CD14-positive monocyte (primary cell): Measurements from ENCODE around the gene ARHGAP20. TPM values are rescaled to one million over a fixed set of nuclear protein-coding genes. Genes with fewer than 3 reads are reported as not detected.

Experiments
- DNase-seq, 3 donors: peaks; one replicate each; pipeline ENCODE4 v3.0.0-alpha.2; 2011 to 2022
- H2AFZ ChIP-seq: 2 replicates; pipeline ENCODE4 v1.6.0; 2012; ENCODE audit warnings: mild to moderate bottlenecking, low read depth, low read length, inconsistent platforms; ENCODE audit not compliant: insufficient read depth, poor library complexity, severe bottlenecking
- H3K27ac ChIP-seq, 2 donors: 1 replicate in 1 of 2; 2 replicates in 1 of 2; pipeline ENCODE4 v1.5.1; 2012 to 2013; ENCODE audit warnings: low read length in 2 of 2, control low read depth in 1 of 2, inconsistent platforms in 1 of 2, low read depth in 1 of 2, mild to moderate bottlenecking in 1 of 2
- H3K27me3 ChIP-seq, 2 donors: one replicate each; pipeline versions ENCODE4 v1.6.0 to v1.6.1; 2011 to 2013; ENCODE audit warnings: low read length in 2 of 2; ENCODE audit not compliant: control insufficient read depth in 2 of 2, insufficient read depth in 2 of 2
- H3K36me3 ChIP-seq, 2 donors: replicated peaks in 1 of 2; 1 replicate in 1 of 2; 2 replicates in 1 of 2; pipeline versions ENCODE4 v1.5.1 to v1.6.1; 2012 to 2013; ENCODE audit warnings: low read length in 2 of 2, control low read depth in 1 of 2, inconsistent platforms in 1 of 2, mild to moderate bottlenecking in 1 of 2; ENCODE audit not compliant: insufficient read depth in 2 of 2, control insufficient read depth in 1 of 2
- H3K4me1 ChIP-seq, 2 donors: 1 replicate in 1 of 2; 2 replicates in 1 of 2; pipeline versions ENCODE4 v1.5.1 to v1.6.1; 2012 to 2013; ENCODE audit warnings: low read length in 2 of 2, control low read depth in 1 of 2, inconsistent platforms in 1 of 2, mild to moderate bottlenecking in 1 of 2, moderate library complexity in 1 of 2; ENCODE audit not compliant: insufficient read depth in 2 of 2, control insufficient read depth in 1 of 2
- H3K4me2 ChIP-seq: replicated peaks from 2 replicates; pipeline ENCODE3; 2012; ENCODE audit warnings: low read length, moderate library complexity, mild to moderate bottlenecking; ENCODE audit not compliant: poor library complexity, severe bottlenecking; ENCODE audit errors: extremely low read depth
- H3K4me3 ChIP-seq, 3 experiments: fragments of 200-600 bp in 1 of 3; sonication (generic) in 1 of 3; replicated peaks in 1 of 3; 1 replicate in 2 of 3; 2 replicates in 1 of 3; pipeline ENCODE4 v1.5.1; 2011 to 2013; ENCODE audit warnings: low read length in 3 of 3, mild to moderate bottlenecking in 3 of 3, control low read depth in 2 of 3, low read depth in 2 of 3, inconsistent platforms in 1 of 3, moderate library complexity in 1 of 3
- H3K79me2 ChIP-seq: 2 replicates; pipeline ENCODE4 v1.6.0; 2012; ENCODE audit warnings: mild to moderate bottlenecking, control low read depth, inconsistent platforms, low read length, moderate library complexity; ENCODE audit not compliant: insufficient read depth
- H3K9ac ChIP-seq: 2 replicates; pipeline ENCODE4 v1.6.0; 2017; ENCODE audit warnings: low read length, mild to moderate bottlenecking; ENCODE audit not compliant: insufficient read depth, poor library complexity, severe bottlenecking
- H3K9me3 ChIP-seq, 2 donors: replicated peaks in 1 of 2; 1 replicate in 1 of 2; 2 replicates in 1 of 2; pipeline versions ENCODE4 v1.5.1 to v1.6.1; 2012 to 2013; ENCODE audit warnings: low read length in 2 of 2, control low read depth in 1 of 2; ENCODE audit not compliant: control insufficient read depth in 1 of 2, insufficient read depth in 1 of 2
- H4K20me1 ChIP-seq: 2 replicates; pipeline ENCODE4 v1.6.0; 2012; ENCODE audit warnings: mild to moderate bottlenecking, low read length, control low read depth, moderate library complexity; ENCODE audit not compliant: insufficient read depth
- H3K27ac Mint-ChIP-seq, 7 donors: one replicate each; pipeline ENCODE4 v1.8.0; 2020; ENCODE audit warnings: mild to moderate bottlenecking in 7 of 7, mixed read lengths in 7 of 7, moderate library complexity in 6 of 7, inconsistent platforms in 2 of 7
- H3K27me3 Mint-ChIP-seq, 3 donors: one replicate each; pipeline ENCODE4 v1.8.0; 2021 to 2022; ENCODE audit warnings: low read depth in 3 of 3, mild to moderate bottlenecking in 3 of 3, mixed read lengths in 3 of 3, moderate library complexity in 3 of 3, inconsistent platforms in 1 of 3
- H3K36me3 Mint-ChIP-seq, 2 donors: one replicate each; pipeline ENCODE4 v1.8.0; 2020; ENCODE audit warnings: mixed read lengths in 2 of 2, inconsistent platforms in 1 of 2, mild to moderate bottlenecking in 1 of 2
- H3K4me1 Mint-ChIP-seq: one replicate; pipeline ENCODE4 v1.8.0; 2020; ENCODE audit warnings: mild to moderate bottlenecking, mixed read lengths
- H3K4me3 Mint-ChIP-seq, 2 donors: one replicate each; pipeline ENCODE4 v1.8.0; 2020; ENCODE audit warnings: mild to moderate bottlenecking in 2 of 2, mixed read lengths in 2 of 2, moderate library complexity in 1 of 2
- H3K9me3 Mint-ChIP-seq, 7 donors: one replicate each; pipeline ENCODE4 v1.8.0; 2020 to 2022; ENCODE audit warnings: mixed read lengths in 7 of 7, mild to moderate bottlenecking in 6 of 7, moderate library complexity in 6 of 7, inconsistent platforms in 2 of 7
- CTCF ChIP-seq: fragments of 200-600 bp; IDR thresholded peaks from one replicate; pipeline ENCODE4 v1.8.0; 2022; ENCODE audit warnings: antibody characterized with exemption, mild to moderate bottlenecking
- WGBS: methylation state at CpG from one replicate; pipeline ENCODE4 v1.1.5; 2013; ENCODE audit warnings: missing lambda C conversion rate; ENCODE audit not compliant: insufficient coverage; 5-methylcytosine and 5-hydroxymethylcytosine counted together
- intact Hi-C, 2 donors: fragments of 100-400 bp; cut with micrococcal nuclease; formaldehyde crosslinking; loops; one replicate each; pipeline versions ENCODE4 v1.15.0 to v1.15.1; 2023
- polyA plus RNA-seq, 3 donors: library from polyadenylated mRNA; depleted of rRNA in 1 of 3; unstranded in 2 of 3; stranded (reverse) in 1 of 3; fragments of 300-500 nt in 2 of 3; fragments of >200 nt in 1 of 3; fragmentation: Illumina TruSeq in 2 of 3; gene quantifications; 1 replicate in 2 of 3; 2 replicates in 1 of 3; pipeline ENCODE4 v1.2.3, GENCODE V29; 2012 to 2021

Gene ARHGAP20
- polyA plus RNA-seq, 3 donors: 0.04 TPM; not detected in 2

DNA sequence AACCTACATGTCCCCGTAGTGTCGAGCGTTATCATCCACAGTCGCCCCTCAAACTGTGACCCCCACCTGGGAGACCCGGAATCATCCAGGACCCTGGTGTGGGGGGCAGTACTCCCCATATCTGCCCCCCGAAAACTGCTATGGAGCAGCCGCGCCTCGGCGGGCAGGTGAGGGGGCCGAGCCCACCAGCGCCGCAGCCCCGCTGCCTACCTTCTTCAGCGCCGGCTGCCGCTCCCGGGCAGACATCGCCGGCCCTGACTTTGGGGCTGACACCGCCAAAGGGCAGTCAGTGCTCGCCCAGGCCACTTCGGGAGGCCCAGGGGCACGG, 825 bp downstream of the ARHGAP20 start:
- peaks cover 0 to 11% of the 10 kb centered on the region in 2 donors for H3K36me3 Mint-ChIP-seq
- WGBS: under 1% methylated on average over 20 of the region's 24 CpGs
- DNase-seq: no peak
- H3K27ac ChIP-seq: no peak overlapping the region
- H3K27me3 Mint-ChIP-seq: peaks cover 62 to 76% (median 63%) of the 10 kb centered on the region in 3 donors
- H2AFZ ChIP-seq: peak overlapping the region; percentile 73
- peak overlapping the region; percentile 90 for H3K4me2 ChIP-seq
- peaks cover 24% of the 10 kb centered on the region for H3K4me1 Mint-ChIP-seq
- intact Hi-C loops: loop anchor here in 1 of 2 donors (10.0 kb wide), 1 partner anchor 523 kb away; no protein-coding TSS in a partner anchor
- H3K4me3 Mint-ChIP-seq: peak overlapping the region; percentile 76 to 93
- no peak for TF ChIP-seq CTCF
- H3K4me1 ChIP-seq: peaks cover 22 to 27% of the 10 kb centered on the region in 2 donors
- H3K27ac Mint-ChIP-seq: no peak overlapping the region
- peak overlapping the region; percentile 27 for H3K9ac ChIP-seq
- H3K27me3 ChIP-seq: peaks cover 62 to 75% of the 10 kb centered on the region in 2 donors
- no peaks in the 10 kb centered on the region for H4K20me1 ChIP-seq
- H3K36me3 ChIP-seq: no peaks in the 10 kb centered on the region
- H3K4me3 ChIP-seq: peak overlapping the region; percentile 7 to 77 (median 25)
- H3K9me3 ChIP-seq: peaks cover 0 to 5% of the 10 kb centered on the region in 2 donors
- H3K9me3 Mint-ChIP-seq: peaks cover 0 to 13% (median 8%) of the 10 kb centered on the region in 7 donors
- no peaks in the 10 kb centered on the region for H3K79me2 ChIP-seq

- intact Hi-C loops: loop anchor here in 1 of 2 donors (10.0 kb wide), 1 partner anchor 524 kb away; no protein-coding TSS in a partner anchor
- Histone ChIP-seq H3K79me2 (no peaks in the 10 kb centered on the region), H3K27me3 (peaks cover 60 to 72% of the 10 kb centered on the region in 2 donors), H3K9me3 (peaks cover 0 to 5% of the 10 kb centered on the region in 2 donors), H3K27ac (no peak overlapping the region), H3K4me1 (peaks cover 22 to 27% of the 10 kb centered on the region in 2 donors), H3K4me3 (peak overlapping the region in 1 of 3 experiments; percentile 77), H3K4me2 (peak overlapping the region; percentile 90), H2AFZ (peak overlapping the region; percentile 31), H3K9ac (no peak overlapping the region), H3K36me3 (no peaks in the 10 kb centered on the region), H4K20me1 (no peaks in the 10 kb centered on the region)
- H3K9me3 Mint-ChIP-seq: peaks cover 0 to 13% (median 8%) of the 10 kb centered on the region in 7 donors
- TF ChIP-seq CTCF: no peak
- peaks cover 0 to 11% of the 10 kb centered on the region in 2 donors for H3K36me3 Mint-ChIP-seq
- 2% methylated on average over 27 of the region's 33 CpGs for WGBS
- H3K4me3 Mint-ChIP-seq: peak overlapping the region; percentile 76 to 93
- no peak overlapping the region for H3K27ac Mint-ChIP-seq
- DNase-seq: peak in 1 of 3 donors; percentile 16
- H3K4me1 Mint-ChIP-seq: peaks cover 24% of the 10 kb centered on the region
- H3K27me3 Mint-ChIP-seq: peaks cover 58 to 74% (median 62%) of the 10 kb centered on the region in 3 donors
These were observed 1.4 kb downstream of the ARHGAP20 start for GRCh38 chr11:110710628-110711381.
